HG03520 (cell line): ENCODE measurements around the gene MID1IP1.

ENCODE experiments used
- ATAC-seq: cut with Tn5 transposase; IDR thresholded peaks from one replicate; pipeline ENCODE4 v1.9.1; 2021; ENCODE audit warnings: mild to moderate bottlenecking, moderate library complexity; ENCODE audit not compliant: unreplicated experiment

MID1IP1 gene

GRCh38 chrX:38800981-38801845 lies at the start of gene MID1IP1:
Gene MID1IP1 (plus strand): TSS chrX:38801459. CDS start chrX:38804947, 3,488 bp downstream.
- no peak for ATAC-seq

- no peak for ATAC-seq
These were observed 47.0 kb upstream of the MID1IP1 start for GRCh38 chrX:38754102-38754790.

GRCh38 chrX:38754818-38755718 lies 46.2 kb upstream of the MID1IP1 start:
- ATAC-seq = no peak

GRCh38 chrX:38760883-38761282 lies 40.4 kb upstream of the MID1IP1 start:
- ATAC-seq = no peak

GRCh38 chrX:38768079-38768478 lies 33.2 kb upstream of the MID1IP1 start:
- no peak for ATAC-seq

GRCh38 chrX:38770152-38770551 lies 31.1 kb upstream of the MID1IP1 start:
- no peak for ATAC-seq

GRCh38 chrX:38774249-38774648 lies 27.0 kb upstream of the MID1IP1 start:
- ATAC-seq = no peak

GRCh38 chrX:38796946-38797345 lies 4.3 kb upstream of the MID1IP1 start:
- ATAC-seq = no peak

- no peak for ATAC-seq
These were observed 2.3 kb upstream of the MID1IP1 start for GRCh38 chrX:38798956-38799355.

GRCh38 chrX:38799995-38800580 lies 1.2 kb upstream of the MID1IP1 start:
- ATAC-seq = no peak

GRCh38 chrX:38803243-38803587 lies 2.0 kb downstream of the MID1IP1 start:
- ATAC-seq = no peak

- peak; percentile 52 for ATAC-seq
These were observed 2.6 kb downstream of the MID1IP1 start for GRCh38 chrX:38803588-38804431.

GRCh38 chrX:38804432-38804681 lies 3.1 kb downstream of the MID1IP1 start:
- ATAC-seq = no peak

GRCh38 chrX:38804682-38805431 lies 3.6 kb downstream of the MID1IP1 start:
- peak; percentile 3 for ATAC-seq

- peak; percentile 35 for ATAC-seq
These were observed 4.5 kb downstream of the MID1IP1 start for GRCh38 chrX:38805432-38806389.

GRCh38 chrX:38806875-38807621 lies 5.8 kb downstream of the MID1IP1 start:
- ATAC-seq = no peak

GRCh38 chrX:38807873-38808272 lies 6.6 kb downstream of the MID1IP1 start:
- ATAC-seq = no peak
